ENCODE results near the gene AMIGO3.

Gene AMIGO3

DNA sequence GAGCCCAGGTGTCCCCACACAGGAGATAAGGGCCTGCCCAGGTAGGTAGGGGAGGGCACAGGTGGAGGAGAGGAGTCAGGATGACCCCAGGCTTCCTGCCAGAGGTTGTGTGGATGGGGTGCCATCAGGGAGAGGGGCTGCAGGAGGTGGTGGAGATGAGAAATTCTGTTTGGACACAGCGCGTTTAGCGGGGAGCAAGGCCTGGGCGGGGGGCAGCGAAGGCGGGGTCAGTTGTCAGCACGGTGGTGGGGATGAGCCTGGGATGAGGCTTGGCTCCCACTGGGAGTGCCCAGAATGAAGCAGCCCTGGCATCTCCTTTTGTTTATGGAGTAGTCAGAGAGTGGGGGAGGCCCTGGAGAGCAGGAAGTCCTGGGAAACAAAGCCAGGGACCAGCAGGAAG is 15.5 kb downstream of the AMIGO3 start:
- TF ChIP-seq, protein P1, sequence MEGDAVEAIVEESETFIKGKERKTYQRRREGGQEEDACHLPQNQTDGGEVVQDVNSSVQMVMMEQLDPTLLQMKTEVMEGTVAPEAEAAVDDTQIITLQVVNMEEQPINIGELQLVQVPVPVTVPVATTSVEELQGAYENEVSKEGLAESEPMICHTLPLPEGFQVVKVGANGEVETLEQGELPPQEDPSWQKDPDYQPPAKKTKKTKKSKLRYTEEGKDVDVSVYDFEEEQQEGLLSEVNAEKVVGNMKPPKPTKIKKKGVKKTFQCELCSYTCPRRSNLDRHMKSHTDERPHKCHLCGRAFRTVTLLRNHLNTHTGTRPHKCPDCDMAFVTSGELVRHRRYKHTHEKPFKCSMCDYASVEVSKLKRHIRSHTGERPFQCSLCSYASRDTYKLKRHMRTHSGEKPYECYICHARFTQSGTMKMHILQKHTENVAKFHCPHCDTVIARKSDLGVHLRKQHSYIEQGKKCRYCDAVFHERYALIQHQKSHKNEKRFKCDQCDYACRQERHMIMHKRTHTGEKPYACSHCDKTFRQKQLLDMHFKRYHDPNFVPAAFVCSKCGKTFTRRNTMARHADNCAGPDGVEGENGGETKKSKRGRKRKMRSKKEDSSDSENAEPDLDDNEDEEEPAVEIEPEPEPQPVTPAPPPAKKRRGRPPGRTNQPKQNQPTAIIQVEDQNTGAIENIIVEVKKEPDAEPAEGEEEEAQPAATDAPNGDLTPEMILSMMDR (conservative IDR thresholded peaks at IDR 0.05; ENCODE audit: low read depth, low read length), result no peak
- H3K4me3 ChIP-seq (ENCODE audit: low read length), result no peak overlapping the region
- DNase-seq (ENCODE audit: low read depth), result no peak

DNA sequence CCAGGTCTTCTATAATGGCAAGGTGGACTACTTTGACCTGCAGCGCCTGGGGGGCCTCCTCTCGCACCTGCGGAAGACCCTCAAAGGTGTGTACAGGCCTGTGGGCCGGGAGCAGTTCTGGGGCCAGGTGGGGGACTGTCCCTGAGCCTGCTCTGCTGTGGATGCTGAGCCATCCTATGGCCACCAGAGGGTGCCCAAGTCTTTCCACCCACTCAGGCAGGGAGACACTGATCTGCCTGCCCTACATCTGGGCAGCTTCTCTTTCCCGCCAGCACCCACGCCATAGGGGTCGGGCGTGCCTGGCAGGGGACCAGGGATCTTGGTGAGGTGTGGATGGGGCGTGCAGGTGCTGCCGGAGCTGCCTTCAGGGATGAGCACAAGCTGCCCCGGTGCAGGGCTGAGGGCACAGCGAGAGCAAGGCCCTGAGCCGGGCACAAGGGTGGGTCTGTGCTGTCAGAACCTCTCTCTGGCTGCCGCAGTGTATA is 16.0 kb downstream of the AMIGO3 start:
- no peak for DNase-seq (ENCODE audit: low read depth)
- H3K4me3 ChIP-seq (ENCODE audit: low read length), result no peak overlapping the region
- TF ChIP-seq, protein P1 (conservative IDR thresholded peaks at IDR 0.05; ENCODE audit: low read depth, low read length), result peak; percentile 91

- TF ChIP-seq, protein P1 (conservative IDR thresholded peaks at IDR 0.05; ENCODE audit: low read depth, low read length), result no peak
- no peak overlapping the region for H3K4me3 ChIP-seq (ENCODE audit: low read length)
- no peak for DNase-seq (ENCODE audit: low read depth)
These were observed 16.8 kb downstream of the AMIGO3 start for GRCh38 chr3:49702672-49703071.

DNA sequence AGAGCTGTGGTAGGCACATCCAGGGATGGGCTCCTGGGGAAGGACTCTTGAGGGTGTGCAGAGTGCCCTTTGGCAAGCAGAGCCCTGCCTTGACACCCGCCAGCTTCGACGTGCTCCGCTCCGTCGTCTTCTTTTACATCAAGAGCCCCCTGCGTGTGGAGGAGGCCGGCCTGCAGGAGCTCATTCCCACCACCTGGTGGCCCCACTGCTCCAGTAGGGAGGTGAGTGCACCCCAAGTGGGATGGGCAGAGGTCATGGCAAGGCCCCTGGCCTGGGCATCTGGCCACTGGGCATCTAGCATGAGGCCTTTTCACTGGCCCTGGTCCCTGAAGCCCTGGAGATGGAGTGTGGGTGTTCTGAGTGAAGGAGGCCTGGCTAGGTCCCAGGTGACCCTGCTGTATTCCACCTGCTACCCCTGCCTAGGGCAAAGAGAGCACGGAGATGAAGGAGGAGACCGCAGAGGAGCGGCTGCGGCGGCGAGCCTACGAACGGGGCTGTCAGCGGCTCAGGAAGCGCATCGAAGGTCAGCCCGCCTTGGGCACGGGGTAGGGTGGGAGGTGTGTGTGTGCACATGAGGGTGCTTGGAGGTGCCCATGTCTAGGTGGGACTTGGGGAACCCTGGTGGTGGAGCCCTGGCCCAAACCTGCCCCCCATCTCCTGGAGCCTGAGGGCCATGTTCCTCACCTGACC is 18.0 kb downstream of the AMIGO3 start:
- no peak overlapping the region for H3K4me3 ChIP-seq (ENCODE audit: low read length)
- TF ChIP-seq, protein P1 (conservative IDR thresholded peaks at IDR 0.05; ENCODE audit: low read depth, low read length), result peak; percentile 66
- DNase-seq (ENCODE audit: low read depth), result no peak

DNA sequence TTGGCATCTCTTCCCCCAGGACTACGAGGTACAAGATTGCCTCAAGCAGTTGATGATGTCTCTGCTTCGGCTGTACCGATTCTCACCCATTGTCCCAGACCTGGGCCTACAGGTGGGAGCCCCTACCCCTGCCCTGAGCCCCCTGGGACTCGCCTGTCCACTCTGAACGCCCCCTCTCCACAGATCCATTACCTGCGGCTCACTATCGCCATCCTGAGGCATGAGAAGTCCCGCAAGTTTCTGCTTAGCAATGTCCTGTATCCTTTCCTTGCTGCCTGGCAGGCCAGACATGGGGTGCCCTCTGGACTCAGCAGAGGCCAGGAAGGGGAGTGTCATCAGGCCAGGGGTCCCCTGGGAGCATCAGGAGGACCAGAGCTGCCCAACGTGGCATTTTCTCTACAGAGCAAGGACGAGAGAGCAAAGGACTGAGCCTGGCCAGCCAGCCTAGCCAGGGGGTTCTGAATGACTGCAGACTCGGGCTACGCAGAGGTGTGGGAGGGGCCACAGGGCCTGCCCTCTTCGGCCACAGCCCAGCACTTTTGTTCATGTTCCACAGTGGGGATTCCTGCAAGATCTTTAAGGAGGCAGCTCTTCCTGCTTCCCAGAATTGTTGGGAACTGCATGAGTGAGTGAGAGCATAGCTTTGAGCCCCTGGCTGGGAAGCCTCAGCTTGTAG is 18.9 kb downstream of the AMIGO3 start:
- no peak for DNase-seq (ENCODE audit: low read depth)
- TF ChIP-seq, protein P1 (conservative IDR thresholded peaks at IDR 0.05; ENCODE audit: low read depth, low read length), result peak; percentile 17
- no peak overlapping the region for H3K4me3 ChIP-seq (ENCODE audit: low read length)

- TF ChIP-seq, protein P1 (conservative IDR thresholded peaks at IDR 0.05; ENCODE audit: low read depth, low read length), result no peak
- DNase-seq (ENCODE audit: low read depth), result no peak
- H3K4me3 ChIP-seq (ENCODE audit: low read length), result no peak overlapping the region
These were observed 19.5 kb downstream of the AMIGO3 start for GRCh38 chr3:49700014-49700413.
